HT1080 (cell line): ENCODE measurements around the gene NDRG2. TPM values are rescaled to one million over a fixed set of nuclear protein-coding genes. Genes with fewer than 3 reads are reported as not detected.
"Not testable (repeated sequence)": the region's sequence is repeated elsewhere in the genome, so short reads cannot be mapped to it uniquely, and the experiment has no call there.

Experiments used
- DNase-seq: peaks from one replicate; pipeline ENCODE4 v3.0.0-alpha.2; 2015; ENCODE audit warnings: low read depth
- total RNA-seq: library from RNA; depleted of rRNA; stranded (reverse); fragments of >200 nt; shearing (Covaris generic); gene quantifications from 2 replicates; pipeline ENCODE4 v1.2.3, GENCODE V29; 2014

Gene NDRG2
- total RNA-seq, 1 experiment from 2014 or later, result 16.9 TPM

- peak; percentile 57 for DNase-seq
Measured at GRCh38 chr14:21056520-21057163, 31.8 kb upstream of the NDRG2 start.

- DNase-seq, result no peak
Measured at GRCh38 chr14:21055432-21056117, 30.7 kb upstream of the NDRG2 start.

DNA sequence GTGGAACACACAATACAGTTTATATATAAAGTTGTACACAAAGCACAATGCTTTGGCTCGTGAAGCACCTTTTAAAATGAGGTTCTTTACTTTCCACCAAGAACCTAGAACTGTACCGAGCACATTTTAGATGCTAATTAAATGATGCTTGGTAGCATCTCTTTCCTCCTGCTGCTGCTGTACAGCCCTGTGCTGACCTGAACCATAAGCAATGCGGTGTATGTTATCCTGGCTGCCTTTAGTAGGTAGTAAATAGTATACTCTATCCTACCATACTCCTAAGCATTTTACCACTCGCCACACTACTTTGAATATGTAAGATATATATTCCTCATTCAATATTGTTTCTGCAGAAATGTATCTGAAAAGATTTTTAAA, 29.9 kb upstream of the NDRG2 start:
- no peak for DNase-seq

GRCh38 chr14:21054123-21054767, 29.4 kb upstream of the NDRG2 start:
- no peak for DNase-seq

DNA sequence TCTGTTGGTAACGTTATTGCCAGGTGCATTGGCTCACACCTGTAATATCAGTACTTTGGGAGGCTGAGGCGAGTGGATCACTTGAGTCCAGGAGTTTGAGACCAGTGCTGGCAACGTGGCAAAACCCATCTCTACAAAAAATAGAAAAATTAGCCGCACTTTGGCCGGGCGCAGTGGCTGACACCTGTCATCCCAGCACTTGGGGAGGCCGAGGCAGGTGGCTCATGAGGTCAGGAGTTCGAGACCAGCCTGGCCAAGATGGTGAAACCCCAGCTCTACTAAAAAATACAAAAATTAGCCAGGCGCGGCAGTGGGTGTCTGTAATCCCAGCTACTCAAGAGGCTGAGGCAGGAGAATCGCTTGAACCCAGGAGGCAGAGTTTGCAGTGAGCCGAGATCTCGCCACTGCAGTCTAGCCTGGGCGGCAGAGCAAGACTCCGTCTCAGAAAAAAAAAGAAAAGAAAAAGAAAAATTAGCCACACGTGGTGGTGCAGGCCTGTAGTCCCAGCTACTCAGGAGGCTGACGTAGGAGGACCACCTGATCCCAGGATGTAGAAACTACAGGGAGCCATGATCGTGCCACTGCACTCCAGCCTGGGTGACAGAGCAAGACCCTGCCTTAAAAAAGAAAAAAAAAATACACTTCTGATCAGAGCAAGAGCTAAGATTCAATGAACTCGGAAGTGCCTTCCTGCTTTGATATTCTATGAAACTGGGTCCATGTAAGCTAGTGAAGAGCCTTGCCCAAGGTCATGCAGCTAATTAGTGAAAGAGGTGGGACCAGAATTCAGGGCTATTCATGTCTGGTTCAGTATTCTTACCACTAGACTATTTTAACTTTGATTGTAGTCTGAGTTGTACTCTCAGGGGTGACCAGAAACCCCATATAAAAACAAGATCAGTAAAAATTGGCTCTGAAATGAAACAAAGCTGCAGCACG, 28.6 kb upstream of the NDRG2 start:
- no peak for DNase-seq

GRCh38 chr14:21050597-21050996, 25.7 kb upstream of the NDRG2 start:
- no peak for DNase-seq

DNA sequence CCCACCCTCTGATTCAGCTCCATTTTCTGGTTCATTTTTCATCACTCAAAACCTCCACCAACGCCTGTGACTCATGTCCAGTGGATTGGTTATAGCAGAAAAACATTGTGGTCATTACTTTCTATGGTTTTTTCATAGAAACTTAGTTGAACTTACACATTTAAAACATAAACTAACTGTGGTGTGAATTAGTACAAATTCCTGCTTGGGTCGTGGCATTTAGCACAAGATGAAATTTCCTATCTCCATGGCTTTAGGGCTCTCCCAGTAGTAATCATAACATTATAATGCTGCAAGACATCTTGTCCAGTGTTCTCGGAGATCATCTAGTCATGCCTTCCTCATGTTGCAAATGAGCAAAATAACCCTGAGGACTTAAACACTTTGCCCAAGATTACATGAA, 24.4 kb upstream of the NDRG2 start:
- peak; percentile 46 for DNase-seq

GRCh38 chr14:21048638-21049037, 23.8 kb upstream of the NDRG2 start:
- DNase-seq, result no peak

- no peak for DNase-seq
Measured at GRCh38 chr14:21047378-21047781, 22.5 kb upstream of the NDRG2 start.

DNA sequence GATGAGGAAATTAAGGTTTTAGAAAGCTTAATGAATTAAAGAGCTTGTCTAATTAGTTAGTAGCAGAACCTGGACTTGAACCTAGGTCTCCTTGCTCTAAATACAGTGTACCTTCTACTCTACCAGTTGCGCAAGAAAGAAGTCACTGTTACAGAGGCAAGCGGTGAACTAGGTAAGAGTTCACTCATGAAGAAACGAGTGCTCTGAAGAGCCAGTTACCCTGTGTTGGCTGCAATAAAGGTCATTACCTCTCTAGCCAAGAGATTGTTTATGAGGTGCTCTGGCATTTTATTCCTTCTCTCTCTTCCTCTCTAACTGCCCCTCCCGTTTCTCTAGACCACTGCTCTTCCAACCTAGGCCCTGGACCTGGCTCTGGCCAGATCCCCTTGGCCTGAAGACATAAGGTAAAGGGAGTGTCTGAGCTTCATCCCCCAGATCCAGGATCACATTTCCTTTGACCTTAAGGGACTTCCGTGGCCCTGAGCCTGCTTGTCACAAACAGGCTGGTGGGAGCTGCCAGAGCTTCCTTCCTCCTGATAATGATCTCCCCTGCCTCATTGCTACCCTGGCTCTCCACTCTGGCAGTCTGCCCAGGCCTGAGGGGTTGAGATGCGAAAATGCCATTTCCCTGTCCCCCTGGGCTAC, 19.2 kb upstream of the NDRG2 start:
- DNase-seq, result no peak

- DNase-seq, result no peak
Measured at GRCh38 chr14:21043387-21043973, 18.6 kb upstream of the NDRG2 start.

- no peak for DNase-seq
Measured at GRCh38 chr14:21042918-21043317, 18.1 kb upstream of the NDRG2 start.

DNA sequence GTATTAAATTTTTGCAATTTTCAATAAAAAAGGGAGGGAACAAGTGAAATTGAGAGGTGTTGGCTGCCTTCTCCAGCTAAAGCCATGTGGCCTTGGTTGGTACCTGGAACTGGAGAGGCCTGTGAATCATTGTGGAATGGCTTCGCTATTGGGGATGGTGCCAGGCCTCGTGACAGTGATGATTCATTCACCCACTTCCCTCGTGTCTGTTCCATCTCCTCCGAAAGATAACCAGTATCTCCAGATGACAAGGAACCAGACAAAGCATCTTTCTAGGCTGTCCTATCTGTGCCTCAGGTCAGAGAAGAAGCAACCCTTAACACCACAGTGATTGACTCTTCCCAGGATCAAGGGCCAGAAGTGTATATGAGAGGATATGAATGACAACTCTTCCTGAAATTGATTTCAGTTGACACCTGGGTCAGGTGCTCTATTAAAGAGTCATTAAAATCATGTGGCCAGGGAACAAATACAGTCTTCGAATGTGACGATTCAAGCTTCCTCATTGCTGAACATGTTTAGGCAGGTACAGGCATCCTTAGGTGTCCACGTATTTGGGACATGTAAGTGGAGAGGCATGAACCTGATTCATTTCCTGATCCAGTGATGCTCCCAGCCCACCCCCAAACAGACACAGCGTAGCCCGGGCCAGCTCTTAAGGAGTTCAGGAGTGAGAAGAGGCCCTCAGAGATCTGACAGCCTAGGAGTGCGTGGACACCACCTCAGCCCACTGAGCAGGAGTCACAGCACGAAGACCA, 17.0 kb upstream of the NDRG2 start, which contains the start of gene RNASE7:
TSS of gene RNASE7 (plus strand) at position 687 of the 758 bp plus-strand sequence. CDS start 631 bp downstream, outside the sequence.
- peak; percentile 74 for DNase-seq

GRCh38 chr14:21040941-21041340, 16.1 kb upstream of the NDRG2 start:
- not testable (repeated sequence) for DNase-seq

DNA sequence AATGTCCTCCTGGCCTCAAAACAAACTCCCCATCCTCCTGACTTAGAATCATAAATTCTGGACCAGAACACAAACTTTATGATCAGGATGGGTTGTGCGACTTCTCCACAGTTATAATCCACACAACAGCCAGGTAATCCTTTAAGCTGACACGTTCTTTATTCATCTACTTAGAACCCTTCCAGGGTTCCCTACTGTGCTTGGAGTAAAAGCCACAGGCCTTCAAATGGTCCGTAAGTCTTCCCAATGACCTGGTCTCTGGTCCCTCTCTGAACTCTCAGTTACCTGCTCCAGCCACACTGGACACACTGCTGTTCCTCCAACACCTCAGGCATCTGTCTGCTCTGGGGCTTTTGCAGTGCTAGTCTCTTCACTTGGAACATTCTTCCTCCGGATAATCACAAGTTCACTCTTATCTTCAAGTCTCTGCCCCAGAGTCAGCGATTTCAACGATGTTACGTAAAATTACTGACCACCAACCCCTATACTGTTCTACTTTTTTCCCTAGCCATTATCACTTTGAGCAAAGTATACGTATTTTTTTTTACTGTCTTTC, 15.6 kb upstream of the NDRG2 start:
- no peak for DNase-seq

DNA sequence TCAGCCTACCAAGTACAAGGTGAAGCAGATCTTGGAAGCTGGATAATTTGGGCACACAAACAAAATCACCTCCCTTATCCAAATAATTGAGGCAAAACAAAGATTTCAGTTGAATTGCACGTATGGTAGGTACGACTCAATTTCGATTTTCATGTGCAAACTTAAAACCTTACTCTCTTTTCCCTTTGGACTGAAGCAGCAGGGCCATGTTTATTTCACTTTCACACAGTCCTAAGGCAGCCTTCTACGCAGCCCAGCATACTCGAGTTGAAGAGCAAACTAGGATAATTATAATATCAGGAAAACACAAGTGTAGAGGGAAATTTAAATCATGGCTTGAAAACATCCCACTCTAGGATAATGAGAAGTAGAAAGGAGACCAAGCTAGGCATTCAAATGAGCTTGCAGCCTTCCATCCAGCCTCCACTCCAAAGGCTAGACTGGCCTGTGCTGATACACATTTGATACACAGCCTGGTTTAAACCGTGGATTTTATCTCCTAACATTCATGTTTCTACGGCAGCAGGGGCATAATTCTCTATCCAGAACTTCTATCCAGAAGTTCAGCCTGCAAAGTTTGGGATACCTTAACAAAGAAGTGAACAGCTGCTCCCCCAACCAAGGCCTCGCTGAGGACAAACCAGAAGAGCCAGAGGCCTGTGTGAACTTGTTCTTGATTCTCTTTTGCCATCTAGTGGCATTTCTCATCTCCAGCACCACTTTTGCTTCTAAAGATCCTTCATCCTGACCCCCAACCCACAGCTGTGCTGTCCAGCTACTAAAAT, 14.9 kb upstream of the NDRG2 start:
- DNase-seq, result peak; percentile 67

DNA sequence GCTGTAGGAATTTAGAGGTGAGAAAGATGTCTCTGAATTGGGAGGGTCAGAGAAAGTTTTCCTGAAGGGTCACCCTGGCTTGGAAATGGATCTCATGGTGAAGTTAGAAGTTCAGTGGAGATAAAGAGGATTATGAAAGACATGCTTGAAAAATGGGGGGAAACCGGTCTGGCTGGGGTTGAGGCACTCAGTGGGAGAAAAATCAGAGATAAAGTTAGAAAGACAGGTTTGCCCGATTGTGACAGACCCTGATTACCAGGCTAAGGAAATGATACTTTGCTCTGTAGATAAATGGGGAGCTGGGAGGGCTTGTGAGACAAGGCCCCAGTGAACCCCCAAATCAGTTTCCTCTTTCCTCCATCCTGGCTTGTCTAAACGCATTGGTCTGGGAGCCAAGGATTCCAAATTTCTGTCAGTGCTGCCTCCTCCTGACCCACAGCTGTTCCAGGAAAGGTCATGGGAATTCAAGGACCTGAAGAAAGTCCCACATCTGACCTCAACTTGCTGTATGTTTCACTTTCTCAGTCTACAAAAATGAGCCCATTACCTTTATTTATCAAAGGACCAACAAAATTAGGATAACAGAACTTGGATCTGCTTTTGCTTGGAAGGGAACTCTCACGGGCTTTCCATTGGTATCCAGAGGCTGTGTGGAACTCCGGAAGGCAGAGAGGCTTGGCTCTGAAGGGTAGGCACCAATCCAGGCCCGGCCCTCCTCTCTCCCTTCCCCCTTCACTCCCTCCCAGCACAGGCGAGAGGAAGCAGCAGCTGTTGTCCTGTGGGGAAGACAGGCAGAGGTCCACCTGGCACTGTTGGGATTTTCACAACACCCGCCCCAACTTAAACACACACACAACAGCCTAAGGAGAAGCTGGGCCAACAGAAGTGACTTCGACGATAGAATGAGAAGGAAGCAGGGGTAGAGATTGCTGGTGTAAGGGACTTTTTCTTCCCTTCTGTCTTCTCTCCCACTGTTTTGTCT, 13.9 kb upstream of the NDRG2 start:
- no peak for DNase-seq
